Aorta (tissue), 5 donors: ENCODE measurements around the gene GRAMD1C. TPM values are rescaled to one million over a fixed set of nuclear protein-coding genes. Genes with fewer than 3 reads are reported as not detected.

Experiments used
- ATAC-seq: fragments of 200-7000 bp; cut with Tn5 transposase; one replicate; pipeline ENCODE4 v1.9.1; 2022; ENCODE audit warnings: moderate library complexity; ENCODE audit not compliant: low FRiP score
- DNase-seq, 2 donors: peaks; one replicate each; pipeline ENCODE4 v3.0.0-alpha.2; 2020
- H3K27ac ChIP-seq, 2 donors: one replicate each; pipeline ENCODE4 v1.5.1; 2013; ENCODE audit warnings: low read length in 2 of 2, mild to moderate bottlenecking in 2 of 2, moderate library complexity in 2 of 2, control low read depth in 1 of 2, inconsistent platforms in 1 of 2, low read depth in 1 of 2
- H3K27me3 ChIP-seq, 2 donors: one replicate each; pipeline ENCODE4 v1.6.1; 2013; ENCODE audit warnings: control low read depth in 1 of 2, low read length in 1 of 2, mild to moderate bottlenecking in 1 of 2, moderate library complexity in 1 of 2; ENCODE audit not compliant: insufficient read depth in 2 of 2, control insufficient read depth in 1 of 2
- H3K36me3 ChIP-seq, 2 donors: one replicate each; pipeline ENCODE4 v1.6.1; 2013; ENCODE audit warnings: control low read depth in 1 of 2, low read length in 1 of 2, mild to moderate bottlenecking in 1 of 2; ENCODE audit not compliant: insufficient read depth in 2 of 2, control insufficient read depth in 1 of 2
- H3K4me1 ChIP-seq, 2 donors: one replicate each; pipeline ENCODE4 v1.6.1; 2013; ENCODE audit warnings: low read length in 2 of 2, control low read depth in 1 of 2, mild to moderate bottlenecking in 1 of 2, moderate library complexity in 1 of 2; ENCODE audit not compliant: insufficient read depth in 2 of 2, control insufficient read depth in 1 of 2
- H3K4me3 ChIP-seq, 2 donors: one replicate each; pipeline ENCODE4 v1.5.1; 2013; ENCODE audit warnings: low read length in 2 of 2, control low read depth in 1 of 2, mild to moderate bottlenecking in 1 of 2
- H3K9me3 ChIP-seq: one replicate; pipeline ENCODE4 v1.6.1; 2013; ENCODE audit warnings: mild to moderate bottlenecking, low read length; ENCODE audit not compliant: control insufficient read depth
- WGBS, 2 donors: extraction: QIAGEN DNeasy Blood & Tissue Kit; methylation state at CpG; one replicate each; pipeline ENCODE4 v1.1.7; 2013; 5-methylcytosine and 5-hydroxymethylcytosine counted together
- intact Hi-C, 2 donors: fragments of 100-400 bp; cut with DNase I; formaldehyde crosslinking; loops; one replicate each; pipeline versions ENCODE4 v1.14.2 to v1.15.0; 2022
- polyA plus RNA-seq, 2 donors: library from polyadenylated mRNA; stranded (reverse); fragments of 200-250 nt; gene quantifications; one replicate each; pipeline ENCODE4 v1.2.3, GENCODE V29; 2013
- total RNA-seq, 2 donors: library from RNA; stranded (reverse); fragmentation: NEBNext Ultra II Directional; extraction: Animal tissue kit (Norgen Biotek cat#: 25700); gene quantifications; one replicate each; pipeline ENCODE4 v1.2.1, GENCODE V29; 2021
- donor health status: healthy with polysubstance abuse.
- donor health status: Bipolar disorder and iron deficiency.
- donor health status: DM: no; HTN: no; CAD: no.
- donor health status: DM: no; HTN: no; CAD: no.
- donor health status: DM: yes; HTN: yes; CAD: no.

The GRAMD1C gene
- total and polyA plus RNA-seq, 4 donors, result 0.97 to 4.0 (median 2.6) TPM

GRCh38 chr3:113878403-113878802, 39.8 kb downstream of the GRAMD1C start:
- ATAC-seq (no peak), DNase-seq (no peak)
- H3K36me3 ChIP-seq, result peaks cover 0 to 3% of the 10 kb centered on the region in 2 donors
- no peak overlapping the region for H3K4me3 ChIP-seq
- no peak overlapping the region for H3K27ac ChIP-seq
- H3K4me1 ChIP-seq, result no peaks in the 10 kb centered on the region
- 94 to 95% methylated on average over 3 of the region's 3 CpGs for WGBS, 2 donors
- H3K9me3 ChIP-seq, result no peaks in the 10 kb centered on the region
- intact Hi-C loops, result no loop called here
- H3K27me3 ChIP-seq, result no peaks in the 10 kb centered on the region

- intact Hi-C loops, result no loop called here
- Histone ChIP-seq H3K9me3 (no peaks in the 10 kb centered on the region), H3K27me3 (no peaks in the 10 kb centered on the region), H3K27ac (no peak overlapping the region), H3K4me1 (no peaks in the 10 kb centered on the region), H3K4me3 (no peak overlapping the region), H3K36me3 (no peaks in the 10 kb centered on the region)
- ATAC-seq (no peak), DNase-seq (no peak)
- 87 to 93% methylated on average over 30 of the region's 30 CpGs for WGBS, 2 donors
Observed at GRCh38 chr3:113885050-113885449, 46.5 kb downstream of the GRAMD1C start.

DNA sequence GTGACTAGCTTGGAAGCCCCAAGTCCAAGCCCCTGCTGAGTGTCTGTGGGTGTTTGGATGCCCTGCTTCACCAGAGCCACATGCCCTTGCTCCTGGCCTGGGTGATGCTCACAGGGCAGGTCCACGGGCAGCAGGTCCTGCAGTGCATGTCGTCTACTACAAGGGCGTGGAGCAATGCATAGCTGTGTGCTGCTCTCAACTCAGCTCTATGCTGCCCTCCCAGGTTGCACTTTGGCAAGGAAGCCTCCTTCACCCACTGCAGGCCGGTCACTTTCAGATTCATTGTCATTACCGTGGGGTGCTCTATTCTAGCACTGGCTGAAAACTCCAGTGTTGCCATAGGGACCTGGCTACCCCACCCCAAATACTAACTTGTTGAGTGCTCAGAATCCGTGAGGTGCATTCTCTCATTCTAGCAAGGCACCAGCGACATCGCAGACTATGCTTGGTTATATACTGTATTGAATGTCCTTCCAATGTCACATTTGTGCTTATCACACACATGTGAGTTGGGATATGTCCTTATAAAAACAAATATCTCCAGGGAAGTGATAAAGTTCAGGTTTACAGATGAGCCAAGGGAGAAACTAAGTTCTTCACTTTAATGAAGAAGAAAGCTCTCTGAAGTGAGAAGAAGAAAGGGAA, 51.8 kb downstream of the GRAMD1C start:
- 73 to 77% methylated on average over 8 of the region's 8 CpGs for WGBS, 2 donors

DNA sequence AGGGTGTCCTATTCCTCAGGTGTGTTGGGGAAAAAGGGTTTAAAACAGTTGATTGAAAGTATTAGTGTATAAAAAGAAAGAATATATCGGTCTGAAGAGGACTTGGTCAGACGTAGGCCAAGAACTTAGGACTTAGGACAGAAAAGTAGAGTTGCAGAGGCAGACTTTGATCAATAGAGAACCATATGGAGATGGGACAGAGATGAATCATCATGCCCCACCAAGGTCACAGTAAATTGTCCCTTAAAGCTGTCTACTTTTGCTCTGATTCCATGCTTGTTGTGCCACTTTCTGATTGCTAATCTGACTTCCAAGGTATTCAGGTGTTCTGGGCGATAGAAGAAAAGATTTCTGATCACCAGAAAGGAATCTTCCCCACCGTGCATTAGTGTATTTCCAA, 56.3 kb downstream of the GRAMD1C start:
- DNase-seq (no peak), ATAC-seq (no peak)
- Histone ChIP-seq H3K36me3 (no peaks in the 10 kb centered on the region), H3K27me3 (no peaks in the 10 kb centered on the region), H3K4me3 (no peak overlapping the region), H3K4me1 (no peaks in the 10 kb centered on the region), H3K9me3 (no peaks in the 10 kb centered on the region), H3K27ac (no peak overlapping the region)
- 85 to 88% methylated on average over 4 of the region's 4 CpGs for WGBS, 2 donors
- intact Hi-C loops, result no loop called here

More for the DNA sequence above, 51.8 kb downstream of the GRAMD1C start:
- Histone ChIP-seq H3K36me3 (no peaks in the 10 kb centered on the region), H3K27me3 (no peaks in the 10 kb centered on the region), H3K27ac (no peak overlapping the region), H3K4me1 (no peaks in the 10 kb centered on the region), H3K9me3 (no peaks in the 10 kb centered on the region), H3K4me3 (no peak overlapping the region)
- ATAC-seq (peak; percentile 44), DNase-seq (no peak)
- intact Hi-C loops, result no loop called here

DNA sequence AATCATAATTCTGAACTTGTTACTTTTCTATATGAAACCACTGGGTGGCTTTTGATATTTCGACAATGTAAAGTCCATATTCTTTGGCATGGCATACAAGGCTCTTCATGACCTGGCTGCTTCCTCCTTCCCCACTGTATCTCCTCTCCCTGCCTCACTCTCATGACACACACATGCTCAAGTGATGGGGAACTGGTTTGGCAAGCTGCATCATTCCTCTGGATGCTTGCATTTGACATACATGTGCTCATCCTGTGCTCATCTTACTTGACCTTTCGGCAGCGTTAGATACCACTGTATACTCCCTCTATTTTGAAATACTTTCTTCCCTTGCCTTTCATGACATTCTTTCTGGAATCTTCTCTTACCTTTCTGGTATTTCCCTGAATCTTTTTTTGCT, 57.4 kb downstream of the GRAMD1C start:
- Histone ChIP-seq H3K9me3 (no peaks in the 10 kb centered on the region), H3K36me3 (no peaks in the 10 kb centered on the region), H3K4me1 (no peaks in the 10 kb centered on the region), H3K27ac (no peak overlapping the region), H3K27me3 (no peaks in the 10 kb centered on the region), H3K4me3 (no peak overlapping the region)
- DNase-seq (no peak), ATAC-seq (no peak)
- WGBS, 2 donors, result 93 to 95% methylated on average over 3 of the region's 3 CpGs
- intact Hi-C loops, result no loop called here

GRCh38 chr3:113896930-113897329, 58.3 kb downstream of the GRAMD1C start:
- ATAC-seq (no peak), DNase-seq (no peak)
- intact Hi-C loops, result no loop called here
- no peaks in the 10 kb centered on the region for H3K36me3 ChIP-seq
- H3K4me3 ChIP-seq, result no peak overlapping the region
- no peaks in the 10 kb centered on the region for H3K4me1 ChIP-seq
- no peaks in the 10 kb centered on the region for H3K9me3 ChIP-seq
- H3K27ac ChIP-seq, result no peak overlapping the region
- H3K27me3 ChIP-seq, result no peaks in the 10 kb centered on the region
- WGBS, 2 donors, result 80 to 86% methylated on average over 3 of the region's 3 CpGs

DNA sequence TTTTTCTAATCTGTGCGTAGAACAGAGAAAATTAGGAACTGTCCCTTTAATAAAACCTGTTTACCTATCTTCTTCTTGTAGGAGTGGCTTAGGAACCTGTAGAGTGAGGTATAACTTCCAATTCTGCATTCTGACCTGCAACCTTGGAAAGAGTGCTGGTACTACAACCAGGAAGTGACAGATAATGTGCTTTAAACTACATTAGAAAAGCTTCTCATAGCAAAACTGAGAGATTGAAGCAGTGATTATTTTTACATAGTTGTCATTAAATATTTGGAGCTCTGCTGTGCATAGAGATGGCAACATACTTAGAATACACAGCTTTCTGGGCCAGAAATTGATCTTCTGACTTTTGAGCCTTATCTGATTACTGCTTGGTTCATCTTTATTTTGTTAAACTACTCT, 58.8 kb downstream of the GRAMD1C start:
- DNase-seq, result no peak
- H3K27ac ChIP-seq, result no peak overlapping the region
- intact Hi-C loops, result no loop called here
- ATAC-seq, result no peak
- no peaks in the 10 kb centered on the region for H3K36me3 ChIP-seq
- no peaks in the 10 kb centered on the region for H3K9me3 ChIP-seq
- H3K4me1 ChIP-seq, result no peaks in the 10 kb centered on the region
- no peak overlapping the region for H3K4me3 ChIP-seq
- 62 to 65% methylated on average over 1 of the region's 1 CpG for WGBS, 2 donors
- H3K27me3 ChIP-seq, result no peaks in the 10 kb centered on the region

- Histone ChIP-seq H3K9me3 (no peaks in the 10 kb centered on the region), H3K4me1 (no peaks in the 10 kb centered on the region), H3K27ac (no peak overlapping the region), H3K4me3 (no peak overlapping the region), H3K36me3 (no peaks in the 10 kb centered on the region), H3K27me3 (no peaks in the 10 kb centered on the region)
- ATAC-seq (no peak), DNase-seq (no peak)
- 53 to 68% methylated on average over 2 of the region's 2 CpGs for WGBS, 2 donors
- intact Hi-C loops, result no loop called here
Observed at GRCh38 chr3:113898892-113899291, 60.3 kb downstream of the GRAMD1C start.

DNA sequence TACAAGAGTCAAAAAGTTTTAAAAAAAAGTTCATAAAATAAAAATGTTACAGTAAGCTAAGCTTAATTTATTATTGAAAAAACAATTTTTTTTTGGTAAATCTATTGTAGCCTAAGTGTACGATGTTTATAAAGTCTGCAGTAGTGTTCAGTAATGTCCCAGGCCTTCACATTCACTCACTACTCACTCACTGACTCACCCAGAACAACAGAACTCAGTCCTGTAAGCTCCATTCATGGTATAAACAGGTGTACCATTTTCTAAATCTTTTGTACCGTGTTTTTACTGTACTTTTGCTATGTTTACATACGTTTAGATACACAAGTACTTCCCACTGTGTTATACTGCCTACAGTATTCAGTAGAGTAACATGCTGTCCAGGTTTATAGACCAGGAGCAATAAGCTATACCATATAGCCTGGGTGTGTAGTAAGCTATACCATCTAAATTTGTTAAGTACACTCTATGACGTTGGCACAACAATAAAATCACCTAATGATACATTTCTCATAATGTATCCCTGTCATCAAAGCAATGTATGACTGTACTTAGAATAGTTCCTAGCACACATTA, 68.1 kb downstream of the GRAMD1C start:
- ATAC-seq (no peak), DNase-seq (no peak)
- Histone ChIP-seq H3K36me3 (no peaks in the 10 kb centered on the region), H3K9me3 (no peaks in the 10 kb centered on the region), H3K27me3 (no peaks in the 10 kb centered on the region), H3K4me3 (no peak overlapping the region), H3K27ac (no peak overlapping the region), H3K4me1 (no peaks in the 10 kb centered on the region)
- intact Hi-C loops, result no loop called here
- WGBS, 2 donors, result 78 to 88% methylated on average over 4 of the region's 4 CpGs
